GM21423 (cell line): ENCODE data around the gene CCDC137.
"Not testable (repeated sequence)": the region's sequence is repeated elsewhere in the genome, so short reads cannot be mapped to it uniquely, and the experiment has no call there.

Source experiments
- ATAC-seq: cut with Tn5 transposase; IDR thresholded peaks from one replicate; pipeline ENCODE4 v1.9.1; 2021; ENCODE audit warnings: mild to moderate bottlenecking, moderate library complexity; ENCODE audit not compliant: unreplicated experiment

The CCDC137 gene, protein sequence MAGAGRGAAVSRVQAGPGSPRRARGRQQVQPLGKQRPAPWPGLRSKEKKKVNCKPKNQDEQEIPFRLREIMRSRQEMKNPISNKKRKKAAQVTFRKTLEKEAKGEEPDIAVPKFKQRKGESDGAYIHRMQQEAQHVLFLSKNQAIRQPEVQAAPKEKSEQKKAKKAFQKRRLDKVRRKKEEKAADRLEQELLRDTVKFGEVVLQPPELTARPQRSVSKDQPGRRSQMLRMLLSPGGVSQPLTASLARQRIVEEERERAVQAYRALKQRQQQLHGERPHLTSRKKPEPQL

DNA sequence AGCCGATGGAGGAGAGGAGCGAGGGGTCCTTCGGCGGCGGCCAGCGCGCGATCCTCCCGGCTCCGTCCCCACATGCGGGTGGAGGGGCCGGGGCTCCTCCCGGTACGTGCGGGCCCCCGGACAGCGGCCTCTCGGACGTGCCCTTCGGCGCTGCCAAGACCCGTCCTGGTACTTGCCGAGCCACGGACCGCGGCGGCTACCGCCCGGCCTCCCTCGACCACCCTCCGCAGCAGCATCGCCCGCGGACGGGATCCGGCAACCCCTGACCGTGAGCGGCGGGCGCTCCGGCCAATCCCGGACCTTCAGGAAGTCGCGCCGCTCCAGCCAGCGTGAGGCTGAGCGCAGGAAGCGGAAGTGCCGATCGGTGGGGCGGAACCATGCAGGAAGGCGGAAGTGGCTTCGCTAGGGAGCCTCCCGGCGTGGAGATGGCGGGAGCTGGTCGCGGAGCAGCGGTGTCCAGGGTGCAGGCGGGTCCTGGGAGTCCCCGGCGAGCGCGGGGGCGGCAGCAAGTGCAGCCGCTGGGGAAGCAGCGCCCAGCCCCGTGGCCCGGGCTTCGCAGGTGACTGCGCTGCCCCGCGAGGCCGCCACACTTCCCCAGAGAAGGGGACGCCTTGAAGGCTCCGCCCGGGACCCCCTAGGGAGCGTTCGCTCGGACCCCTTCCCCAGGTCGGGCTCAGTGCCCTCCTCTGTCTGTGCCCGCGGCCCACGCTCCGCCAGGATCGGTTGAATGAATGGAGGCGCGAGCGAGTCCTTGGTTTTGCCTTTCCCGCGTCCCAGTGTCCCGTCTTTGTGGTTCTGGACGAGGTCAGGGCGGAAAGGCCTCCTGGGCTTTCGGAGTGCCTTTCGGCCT is at the start of gene CCDC137, which contains the start of gene OXLD1:
CCDC137 (plus strand) TSS at position 396 of the 850 bp plus-strand sequence; CDS start at position 426, 30 bp downstream.
OXLD1 (minus strand) TSS at position 264 of the 850 bp plus-strand sequence; CDS start at position 236, 28 bp downstream.
- peak; percentile 91 for ATAC-seq

DNA sequence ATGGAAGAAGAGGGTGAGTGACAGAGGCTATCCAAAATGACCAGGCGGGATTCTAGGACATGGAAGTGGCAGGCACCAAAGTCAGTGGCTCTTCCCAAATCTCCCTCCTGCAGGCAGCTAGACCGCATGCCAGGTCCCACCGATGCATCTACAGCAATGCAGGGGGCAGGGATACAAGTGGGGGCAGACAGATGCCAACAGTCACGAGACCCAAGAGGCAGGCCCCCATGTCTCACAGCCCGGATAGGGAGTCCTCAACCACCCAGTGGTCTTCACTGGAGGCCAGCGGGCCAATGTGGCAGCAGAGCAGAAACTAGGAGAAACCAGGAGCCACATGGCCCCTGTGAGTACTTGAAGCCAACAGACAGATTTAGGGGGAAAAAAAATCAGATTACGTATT is 49.7 kb upstream of the CCDC137 start:
- no peak for ATAC-seq

DNA sequence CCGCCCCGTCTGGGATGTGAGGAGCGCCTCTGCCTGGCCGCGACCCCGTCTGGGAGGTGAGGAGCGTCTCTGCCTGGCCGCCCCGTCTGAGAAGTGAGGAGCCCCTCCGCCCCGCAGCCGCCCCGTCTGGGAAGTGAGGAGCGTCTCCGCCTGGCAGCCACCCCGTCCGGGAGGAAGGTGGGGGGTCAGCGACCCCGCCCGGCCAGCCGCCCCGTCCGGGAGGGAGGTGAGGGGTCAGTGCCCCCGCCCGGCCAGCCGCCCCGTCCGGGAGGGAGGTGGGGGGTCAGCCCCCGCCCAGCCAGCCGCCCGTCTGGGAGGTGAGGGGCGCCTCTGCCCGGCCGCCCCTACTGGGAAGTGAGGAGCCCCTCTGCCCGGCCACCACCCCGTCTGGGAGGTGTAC is 48.2 kb upstream of the CCDC137 start:
- not testable (repeated sequence) for ATAC-seq

DNA sequence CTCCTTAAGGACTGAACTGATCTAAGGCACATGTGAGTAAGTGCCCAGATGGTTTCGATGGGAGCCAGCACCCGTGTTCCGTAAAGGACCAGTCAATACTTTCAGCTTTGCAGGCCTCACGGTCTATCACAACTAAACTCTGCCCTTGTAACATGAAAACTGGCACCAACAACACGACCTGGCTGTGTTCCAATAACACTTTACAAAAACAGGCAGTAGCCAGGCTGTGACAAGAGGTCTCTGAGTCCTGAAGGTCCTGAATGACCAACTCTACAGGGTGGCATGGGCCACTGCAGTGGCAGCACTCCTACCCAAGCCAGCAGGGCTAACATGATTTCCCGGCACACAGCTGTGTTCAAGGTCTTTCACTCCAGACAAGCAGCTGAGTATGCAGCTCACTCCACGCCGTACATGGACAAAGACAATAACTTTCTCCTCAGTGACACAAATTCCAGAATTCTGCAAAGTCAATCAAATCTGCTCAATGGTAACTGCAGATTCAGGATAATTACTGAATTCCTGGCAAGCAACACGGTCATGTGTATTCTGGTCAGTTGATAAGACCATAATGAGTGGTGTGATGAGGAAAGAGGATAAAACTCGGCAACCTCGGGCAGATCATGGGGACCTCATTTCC is 44.9 kb upstream of the CCDC137 start:
- no peak for ATAC-seq

DNA sequence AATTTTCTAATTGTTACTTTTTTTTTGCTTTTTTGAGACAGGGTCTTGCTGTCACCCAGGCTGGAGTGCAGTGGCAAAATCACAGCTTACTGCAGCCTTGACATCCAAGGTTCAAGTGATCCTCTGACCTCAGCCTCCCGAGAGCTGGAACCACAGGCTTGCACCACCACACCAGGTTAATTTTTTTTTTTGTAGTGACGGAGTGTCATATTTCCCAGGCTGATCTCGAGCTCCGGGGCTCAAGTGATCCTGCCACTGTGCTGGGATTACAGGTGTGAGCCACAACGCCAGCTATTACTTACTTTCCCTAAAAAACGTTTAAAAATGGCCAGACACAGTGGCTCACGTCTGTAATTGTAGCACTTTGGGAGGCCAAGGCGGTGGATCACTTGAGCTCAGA is 36.3 kb upstream of the CCDC137 start:
- no peak for ATAC-seq

DNA sequence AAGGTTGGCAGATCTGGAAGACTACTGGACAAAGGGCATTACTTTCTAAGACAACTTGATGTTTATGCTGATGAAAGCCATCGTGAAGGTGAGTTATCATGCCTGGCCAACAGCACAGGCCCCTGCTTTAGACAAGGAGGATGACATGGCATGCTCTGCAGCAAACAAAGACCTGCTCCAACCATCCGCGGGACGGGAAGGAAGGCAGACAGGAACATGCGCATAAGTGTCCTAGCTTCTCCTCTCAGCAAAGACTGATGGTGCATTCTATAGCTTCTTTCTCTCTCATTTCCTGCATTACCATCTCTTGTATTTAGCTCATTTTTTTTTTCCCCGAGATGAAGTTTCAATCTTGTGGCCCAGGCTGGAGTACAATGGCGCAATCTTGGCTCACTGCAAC is 35.1 kb upstream of the CCDC137 start:
- no peak for ATAC-seq

DNA sequence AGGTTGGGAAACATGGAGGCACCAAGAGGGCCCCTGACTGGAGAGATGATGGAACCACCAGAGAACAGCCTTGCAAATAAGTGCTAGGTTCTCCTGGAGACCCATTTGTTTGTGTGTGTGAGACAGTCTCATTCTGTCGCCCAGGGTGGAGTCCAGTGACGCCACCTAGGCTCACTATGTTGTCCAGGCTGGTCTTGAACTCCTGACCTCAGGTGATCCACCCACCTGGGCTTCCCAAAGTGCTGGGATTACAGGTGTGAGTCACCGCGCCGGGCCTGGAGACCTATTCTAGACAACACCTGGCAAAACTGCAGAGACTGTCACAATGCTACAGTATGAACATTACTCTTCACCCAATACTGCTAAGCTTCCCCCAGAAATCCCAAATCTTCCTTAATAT is 31.1 kb upstream of the CCDC137 start:
- ATAC-seq: no peak

DNA sequence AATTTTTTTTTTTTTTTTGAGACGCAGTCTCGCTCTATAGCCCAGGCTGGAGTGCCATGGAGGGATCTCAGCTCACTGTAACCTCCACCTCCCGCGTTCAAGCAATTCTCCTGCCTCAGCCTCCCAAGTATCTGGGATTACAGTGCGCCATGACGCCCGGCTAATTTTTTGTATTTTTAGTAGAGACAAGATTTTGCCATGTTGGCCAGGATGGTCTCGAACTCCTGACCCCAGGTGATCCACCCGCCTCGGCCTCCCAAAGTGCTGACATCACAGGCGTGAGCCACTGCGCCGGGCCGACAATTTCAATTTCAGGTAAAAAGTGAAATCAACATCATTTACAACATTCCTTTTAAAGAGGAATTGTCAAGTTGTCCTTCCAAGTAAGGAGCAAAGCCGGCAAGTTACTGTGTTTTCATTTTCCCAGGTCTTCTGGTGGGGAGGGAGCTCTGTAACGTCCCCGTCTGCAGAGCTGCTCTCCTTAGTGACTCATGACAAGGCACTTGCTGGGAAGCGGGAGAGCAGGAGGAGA is 30.5 kb upstream of the CCDC137 start:
- ATAC-seq: peak; percentile 11

DNA sequence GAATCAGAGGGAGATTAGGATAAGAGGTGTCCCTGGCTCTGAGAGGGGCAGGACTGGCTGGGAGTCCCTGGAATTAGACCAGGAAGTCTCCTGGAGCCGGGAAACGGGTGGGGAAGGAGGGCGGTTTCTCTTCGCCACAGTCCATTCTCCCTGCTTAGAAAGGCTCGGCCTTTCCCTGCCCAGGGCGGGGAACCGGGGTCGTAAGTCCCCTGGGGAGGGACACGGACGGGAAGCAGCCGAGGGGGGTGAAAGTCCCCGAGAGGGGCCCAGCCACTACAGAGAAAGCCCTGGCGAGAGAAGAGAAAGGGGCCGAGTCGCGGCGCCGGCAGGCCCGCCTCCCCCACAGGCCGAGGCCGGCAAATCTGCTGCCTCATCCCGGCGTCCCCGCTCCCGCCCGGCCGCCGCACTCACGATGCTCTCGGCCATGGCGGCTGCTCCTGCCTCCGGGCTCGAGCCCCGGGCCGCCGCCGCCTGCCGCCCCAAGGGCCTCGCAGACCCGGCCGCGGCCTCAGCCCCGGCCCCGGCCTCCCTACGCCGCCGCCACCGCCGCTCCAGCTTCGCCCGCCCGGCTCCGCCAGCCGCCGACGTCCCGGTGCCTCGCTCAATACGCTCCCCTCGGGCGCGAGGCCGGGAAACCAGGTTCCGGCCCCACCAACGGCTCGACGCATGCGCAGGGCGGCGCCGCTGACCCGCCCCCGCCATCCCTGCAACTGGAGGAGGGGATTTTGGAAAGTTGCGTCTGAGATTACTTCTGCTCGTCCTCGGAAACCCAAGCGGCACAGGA is 29.8 kb upstream of the CCDC137 start, which contains the start of the genes NPLOC4 and TSPAN10:
NPLOC4 (minus strand) TSS at position 608 of the 784 bp plus-strand sequence; CDS start at position 426, 182 bp downstream.
TSPAN10 (plus strand) TSS at position 692 of the 784 bp plus-strand sequence. CDS start 5,217 bp downstream, outside the sequence.
- peak; percentile 70 for ATAC-seq

DNA sequence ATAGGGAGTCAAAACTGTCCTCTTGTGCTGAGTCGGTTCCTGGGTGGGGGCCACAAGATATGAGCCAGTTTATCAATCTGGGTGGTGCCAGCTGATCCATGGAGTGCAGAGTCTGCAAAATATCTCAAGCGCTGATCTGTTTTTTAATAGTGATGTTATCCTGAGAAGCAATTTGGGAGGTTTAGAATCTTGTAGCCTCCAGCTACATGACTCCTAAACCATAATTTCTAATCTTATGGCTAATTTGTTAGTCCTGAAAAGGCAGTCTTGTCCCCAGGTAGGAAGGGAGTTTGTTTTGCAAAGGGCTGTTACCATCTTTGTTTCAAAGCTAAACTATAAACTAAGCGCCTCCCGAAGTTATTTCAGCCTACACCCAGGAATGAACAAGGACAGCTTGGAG is 27.9 kb upstream of the CCDC137 start:
- no peak for ATAC-seq

DNA sequence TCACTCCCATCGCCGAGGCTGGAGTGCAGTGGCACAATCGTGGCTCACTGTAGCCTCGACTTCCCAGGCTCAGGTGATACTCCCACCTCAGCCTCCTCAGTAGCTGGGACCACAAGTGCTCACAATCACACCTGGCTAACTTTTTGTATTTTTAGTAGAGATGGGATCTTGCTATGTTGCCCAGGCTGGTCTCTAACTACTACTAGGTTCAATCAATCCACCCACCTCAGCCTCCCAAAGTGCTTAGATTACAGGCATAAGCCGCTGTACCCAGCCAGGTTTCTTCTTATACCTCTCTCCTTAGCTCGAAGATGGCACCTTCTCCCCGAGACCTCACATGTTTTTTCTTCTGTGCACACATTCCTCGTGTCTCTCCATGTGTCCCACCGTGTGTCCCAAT is 26.5 kb upstream of the CCDC137 start:
- no peak for ATAC-seq

DNA sequence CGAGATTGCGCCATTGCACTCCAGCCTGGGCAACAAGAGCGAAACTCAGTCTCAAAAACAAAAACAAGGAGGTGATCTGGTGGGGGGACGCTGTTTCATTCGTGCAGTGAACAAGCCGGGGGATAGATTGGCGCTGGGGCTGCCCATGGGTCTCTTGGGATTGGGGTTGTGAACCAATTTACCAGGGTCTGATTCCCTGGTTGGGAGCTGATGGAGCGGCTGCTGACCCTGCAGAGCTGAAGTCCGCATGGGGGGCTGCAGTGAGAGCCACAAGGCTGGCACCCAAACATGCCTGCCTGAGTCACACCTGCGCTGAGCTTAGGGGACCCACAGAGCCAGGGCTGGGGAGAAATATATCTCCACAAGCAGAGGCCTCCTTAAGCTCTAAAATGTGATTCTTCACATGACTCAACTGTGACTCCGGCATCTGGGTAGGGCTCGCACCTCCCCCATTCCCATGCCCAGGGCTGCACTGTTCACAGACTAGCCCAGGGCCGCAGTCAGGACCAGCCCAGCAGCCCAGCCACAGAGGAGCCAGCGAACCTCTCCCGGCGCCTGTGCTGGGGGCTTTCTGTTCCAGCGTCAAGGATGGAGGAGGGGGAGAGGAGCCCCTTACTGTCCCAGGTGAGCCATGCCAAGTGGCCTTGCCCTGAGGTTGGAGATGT is 24.6 kb upstream of the CCDC137 start:
- ATAC-seq: no peak

DNA sequence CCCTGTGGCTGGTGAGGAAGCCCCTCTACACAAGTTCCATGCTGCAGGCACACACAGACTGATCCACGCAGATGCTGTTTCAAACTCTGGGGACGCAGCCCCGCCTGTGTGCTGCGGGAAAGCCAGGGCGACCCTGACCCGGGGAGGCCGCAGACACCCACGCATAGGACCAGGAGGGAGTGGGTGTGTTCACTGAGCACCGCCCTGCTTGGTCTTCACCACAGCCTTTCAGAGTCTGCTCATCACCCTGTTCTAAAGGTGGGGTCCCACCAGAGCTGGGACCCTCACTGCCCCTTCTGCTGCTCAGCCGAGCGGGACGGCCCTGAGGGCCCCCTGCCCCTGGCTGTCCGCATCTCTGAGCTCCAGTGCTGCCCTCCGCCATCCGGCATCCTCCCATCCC is 22.0 kb upstream of the CCDC137 start:
- ATAC-seq: no peak

DNA sequence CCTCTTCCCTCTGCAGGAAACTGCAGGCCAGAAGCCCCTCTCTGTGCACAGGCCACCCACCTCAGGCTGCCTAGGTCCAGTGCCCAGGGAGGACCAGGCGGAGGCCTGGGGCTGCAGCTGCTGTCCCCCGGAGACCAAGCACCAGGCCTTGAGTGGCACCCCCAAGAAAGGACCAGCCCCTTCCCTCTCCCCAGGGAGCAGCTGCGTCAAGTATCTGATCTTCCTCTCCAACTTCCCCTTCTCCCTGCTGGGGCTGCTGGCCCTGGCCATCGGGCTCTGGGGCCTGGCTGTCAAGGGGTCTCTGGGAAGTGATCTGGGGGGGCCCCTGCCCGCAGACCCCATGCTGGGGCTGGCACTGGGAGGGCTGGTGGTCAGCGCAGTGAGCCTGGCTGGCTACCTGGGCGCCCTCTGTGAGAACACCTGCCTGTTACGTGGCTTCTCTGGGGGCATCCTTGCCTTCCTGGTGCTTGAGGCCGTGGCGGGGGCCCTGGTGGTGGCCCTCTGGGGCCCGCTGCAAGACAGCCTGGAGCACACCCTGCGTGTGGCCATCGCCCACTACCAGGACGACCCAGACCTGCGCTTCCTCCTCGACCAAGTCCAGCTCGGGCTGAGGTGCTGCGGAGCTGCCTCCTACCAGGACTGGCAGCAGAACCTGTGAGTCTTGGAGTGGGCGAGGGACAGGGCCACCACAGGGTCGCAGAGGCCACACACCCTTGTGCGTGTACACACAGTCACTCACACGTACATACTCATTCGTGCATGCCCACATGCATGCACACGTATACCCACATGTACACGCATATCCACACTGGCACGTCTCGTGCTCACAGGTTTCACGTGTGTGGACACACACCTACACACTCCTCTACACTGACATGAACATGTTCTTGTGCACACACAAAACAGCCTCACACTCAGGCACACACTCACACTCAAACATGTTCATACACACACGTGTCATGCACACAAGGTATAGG is 21.3 kb upstream of the CCDC137 start:
- no peak for ATAC-seq

DNA sequence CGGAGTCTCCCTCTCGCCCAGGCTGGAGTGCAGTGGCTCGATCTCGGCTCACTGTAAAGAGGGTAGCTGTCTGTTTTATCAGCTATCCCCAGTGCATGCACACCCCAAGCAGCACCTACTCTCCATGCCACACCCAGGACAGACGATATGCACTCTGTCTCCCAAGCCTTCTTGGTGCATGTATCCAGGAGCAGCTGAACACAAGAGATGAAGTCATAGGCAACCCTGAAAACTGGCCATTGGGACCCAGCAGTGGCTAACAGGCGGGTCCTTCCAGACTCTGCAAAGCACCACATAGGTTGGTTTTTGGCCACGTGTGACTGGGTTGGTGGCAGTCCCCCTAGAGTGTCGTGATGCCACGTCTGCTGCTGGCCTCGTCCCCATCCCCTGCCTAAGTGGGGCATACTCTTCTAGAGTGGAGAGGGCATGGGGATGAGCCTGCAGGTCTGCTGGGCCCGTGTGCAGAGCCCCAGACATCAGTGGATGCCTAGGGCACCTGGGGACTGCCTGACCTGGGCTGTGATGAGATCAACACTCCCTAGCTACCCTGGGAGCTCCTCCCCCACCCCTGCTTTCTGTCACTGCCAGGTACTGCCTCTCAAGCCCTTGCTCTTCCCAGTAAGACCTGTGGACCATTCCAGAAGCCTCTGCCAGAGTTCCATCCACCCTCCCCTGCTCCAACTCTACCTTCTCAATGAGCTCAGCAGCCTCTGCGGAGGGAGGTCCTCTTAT is 19.5 kb upstream of the CCDC137 start:
- ATAC-seq: no peak

DNA sequence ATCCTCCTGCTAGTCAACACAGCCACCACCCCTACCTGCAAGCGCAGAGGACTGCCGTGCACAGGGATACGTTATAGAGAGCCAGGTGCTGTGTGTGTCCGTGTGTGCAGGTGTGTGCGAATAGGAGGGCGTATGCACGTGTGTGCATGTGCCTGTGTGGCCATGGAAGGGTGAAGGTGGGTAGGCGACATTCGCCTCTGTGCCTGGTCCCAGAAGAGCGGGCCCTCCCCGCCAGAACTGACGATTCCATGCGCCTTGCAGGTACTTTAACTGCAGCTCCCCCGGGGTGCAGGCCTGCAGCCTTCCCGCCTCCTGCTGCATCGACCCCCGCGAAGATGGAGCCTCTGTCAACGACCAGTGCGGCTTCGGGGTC is 18.9 kb upstream of the CCDC137 start:
- no peak for ATAC-seq

DNA sequence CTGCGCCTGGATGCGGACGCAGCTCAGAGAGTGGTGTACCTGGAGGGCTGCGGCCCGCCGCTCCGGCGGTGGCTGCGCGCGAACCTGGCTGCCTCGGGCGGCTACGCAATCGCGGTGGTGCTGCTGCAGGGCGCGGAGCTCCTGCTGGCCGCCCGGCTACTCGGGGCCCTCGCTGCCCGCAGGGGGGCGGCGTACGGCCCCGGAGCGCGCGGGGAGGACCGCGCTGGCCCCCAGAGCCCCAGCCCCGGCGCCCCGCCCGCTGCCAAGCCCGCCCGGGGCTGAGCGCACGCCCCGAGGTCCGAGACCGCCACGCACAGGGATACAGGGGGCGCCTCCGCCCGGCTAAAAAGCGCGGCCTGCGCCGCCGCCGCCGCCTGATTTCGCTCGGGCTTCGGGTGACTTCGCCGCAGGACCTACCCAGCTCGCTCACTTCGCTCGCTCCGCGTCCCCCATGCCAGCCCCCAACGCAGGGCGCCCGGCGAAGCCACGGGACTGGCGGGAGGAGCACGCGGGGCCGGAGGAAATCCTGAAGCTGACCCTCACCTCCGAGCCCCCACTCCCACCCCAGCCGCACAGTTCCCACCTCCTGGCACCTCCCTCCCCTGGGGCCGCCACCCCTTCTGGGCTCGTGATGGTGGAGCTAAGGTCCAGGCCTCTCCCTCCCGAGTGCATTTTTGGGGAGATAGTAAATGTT is 18.4 kb upstream of the CCDC137 start:
- ATAC-seq: no peak
